SK-N-SH treated with all-trans-retinoic acid at 6 μM for 48 hours (cell line): ENCODE measurements around the gene DENND5A.

Experiments
- ATAC-seq: fragments of 200-7000 bp; cut with Tn5 transposase; 3 replicates; pipeline ENCODE4 v1.9.1; 2020; ENCODE audit warnings: mild to moderate bottlenecking, moderate library complexity
- ARNTL ChIP-seq: fragments of 450-650 bp; formaldehyde crosslinking; IDR thresholded peaks from 2 replicates; pipeline ENCODE4 v1.5.0; 2020; ENCODE audit warnings: low read depth, mild to moderate bottlenecking, moderate library complexity, borderline replicate concordance
- BACH2 ChIP-seq: fragments of 250-450 bp; sonication (Bioruptor Pico); IDR thresholded peaks from 2 replicates; pipeline ENCODE4 v1.9.0; 2021; ENCODE audit warnings: mild to moderate bottlenecking, borderline replicate concordance
- CSDC2 ChIP-seq: fragments of 250-450 bp; sonication (Bioruptor Pico); IDR thresholded peaks from 2 replicates; pipeline ENCODE4 v1.5.0; 2020; ENCODE audit warnings: mild to moderate bottlenecking, moderate library complexity
- CSRNP3 ChIP-seq: fragments of 250-450 bp; sonication (Bioruptor Pico); IDR thresholded peaks from 2 replicates; pipeline ENCODE4 v1.5.1; 2021; ENCODE audit warnings: mild to moderate bottlenecking, moderate library complexity
- ESRRG ChIP-seq: fragments of 250-450 bp; sonication (Bioruptor Pico); IDR thresholded peaks from 2 replicates; pipeline ENCODE4 v1.6.1; 2021; ENCODE audit warnings: mild to moderate bottlenecking
- GLIS3 ChIP-seq: fragments of 250-450 bp; sonication (Bioruptor Pico); IDR thresholded peaks from 2 replicates; pipeline ENCODE4 v1.5.0; 2020; ENCODE audit warnings: mild to moderate bottlenecking, moderate library complexity
- ISL1 ChIP-seq: fragments of 250-450 bp; sonication (Bioruptor Pico); IDR thresholded peaks from 2 replicates; pipeline ENCODE4 v2.1.2; 2022; ENCODE audit warnings: mild to moderate bottlenecking, moderate library complexity
- OSR1 ChIP-seq: fragments of 250-450 bp; sonication (Bioruptor Pico); IDR thresholded peaks from 2 replicates; pipeline ENCODE4 v1.8.0; 2022; ENCODE audit warnings: moderate library complexity, mild to moderate bottlenecking, inconsistent platforms
- PATZ1 ChIP-seq: fragments of 250-450 bp; sonication (Bioruptor Pico); IDR thresholded peaks from 2 replicates; pipeline ENCODE4 v1.8.0; 2020; ENCODE audit warnings: mild to moderate bottlenecking, moderate library complexity, borderline replicate concordance
- PPARA ChIP-seq: fragments of 250-450 bp; sonication (Bioruptor Pico); IDR thresholded peaks from 2 replicates; pipeline ENCODE4 v1.5.0; 2020; ENCODE audit warnings: mild to moderate bottlenecking, borderline replicate concordance
- RARB ChIP-seq: fragments of 250-450 bp; sonication (Bioruptor Pico); IDR thresholded peaks from 2 replicates; pipeline ENCODE4 v1.8.0; 2021; ENCODE audit warnings: mild to moderate bottlenecking, moderate library complexity
- SNAI2 ChIP-seq: fragments of 250-450 bp; sonication (Bioruptor Pico); IDR thresholded peaks from 2 replicates; pipeline ENCODE4 v1.5.0; 2020; ENCODE audit warnings: mild to moderate bottlenecking, moderate library complexity
- TCF4 ChIP-seq: fragments of 250-450 bp; sonication (Bioruptor Pico); IDR thresholded peaks from 2 replicates; pipeline ENCODE4 v1.8.0; 2021; ENCODE audit warnings: mild to moderate bottlenecking, moderate library complexity, borderline replicate concordance
- TSHZ2 ChIP-seq: fragments of 250-450 bp; sonication (Bioruptor Pico); IDR thresholded peaks from 2 replicates; pipeline ENCODE4 v1.5.0; 2020; ENCODE audit warnings: mild to moderate bottlenecking, moderate library complexity
- ZC3H10 ChIP-seq: fragments of 250-450 bp; sonication (Bioruptor Pico); IDR thresholded peaks from 2 replicates; pipeline ENCODE4 v1.5.1; 2021; ENCODE audit warnings: mild to moderate bottlenecking, moderate library complexity
- ZFP30 ChIP-seq: fragments of 450-650 bp; formaldehyde crosslinking; IDR thresholded peaks from 2 replicates; pipeline ENCODE4 v1.5.0; 2022; ENCODE audit warnings: mild to moderate bottlenecking, moderate library complexity
- ZNF565 ChIP-seq: fragments of 450-650 bp; formaldehyde crosslinking; conservative IDR thresholded peaks from 2 replicates; pipeline ENCODE4 v1.5.0; 2020; ENCODE audit warnings: low read depth, mild to moderate bottlenecking, moderate library complexity
- ZNF70 ChIP-seq: fragments of 450-650 bp; formaldehyde crosslinking; IDR thresholded peaks from 2 replicates; pipeline ENCODE4 v1.5.0; 2020; ENCODE audit warnings: mild to moderate bottlenecking, moderate library complexity
- TF ChIP-seq, protein P1 (sequence below): fragments of 250-450 bp; sonication (Bioruptor Pico); IDR thresholded peaks from 2 replicates; pipeline ENCODE4 v1.8.0; 2021; ENCODE audit warnings: low read depth, mild to moderate bottlenecking, moderate library complexity, borderline replicate concordance

Gene DENND5A

DNA sequence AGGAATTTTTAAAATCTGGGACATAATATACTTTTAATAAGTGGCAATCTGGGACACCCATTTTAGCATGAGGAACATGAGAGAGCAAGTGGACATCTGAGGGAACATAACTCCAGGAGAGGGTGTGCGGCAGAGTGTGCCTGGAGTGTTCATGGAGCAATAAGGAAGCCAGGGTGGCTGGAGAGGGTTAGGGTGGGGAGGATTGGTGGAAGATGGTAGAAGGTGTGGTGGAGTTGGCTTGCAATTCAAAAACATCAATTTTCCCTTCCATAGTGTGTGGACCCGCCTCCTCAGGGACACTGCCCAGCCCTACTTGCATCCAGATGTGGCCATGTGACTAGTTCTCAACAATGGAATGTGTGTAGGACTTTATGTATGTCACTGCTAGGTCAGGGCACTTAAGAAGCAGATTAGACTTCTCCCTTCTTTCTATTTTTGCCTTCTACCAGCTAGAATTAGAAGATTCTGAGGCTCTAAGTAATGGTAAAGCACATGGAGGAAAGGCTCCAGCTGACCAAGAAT lies 4.4 kb upstream of the DENND5A start (continued):
- TF ChIP-seq PPARA (CRISPR knock-in tag) (no peak), ZNF565 (CRISPR knock-in tag) (no peak)

DNA sequence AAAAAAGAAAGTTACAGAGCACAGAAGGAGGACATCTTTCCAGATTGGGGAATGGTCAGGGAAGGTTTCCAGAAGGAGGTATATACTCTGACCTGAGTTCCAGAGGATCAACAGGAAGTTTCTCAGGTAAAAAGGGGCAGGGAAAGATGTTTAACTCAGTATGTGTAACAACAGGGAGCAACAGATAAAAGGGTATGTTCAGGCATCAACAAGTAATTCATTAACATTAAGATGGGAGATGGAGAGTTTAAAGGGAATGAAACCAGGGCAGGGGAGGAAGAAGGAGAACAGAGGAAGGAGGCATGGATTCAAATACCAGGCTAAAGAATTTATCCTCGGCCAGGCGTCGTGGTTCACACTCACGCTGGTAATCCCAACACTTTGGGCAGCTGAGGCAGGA lies 2.5 kb upstream of the DENND5A start:
- no peak for TF ChIP-seq CSDC2 (CRISPR knock-in tag)
- no peak for TF ChIP-seq PPARA (CRISPR knock-in tag)
- no peak for TF ChIP-seq ISL1
- TF ChIP-seq PATZ1 (CRISPR knock-in tag): no peak
- TF ChIP-seq BACH2 (CRISPR knock-in tag): no peak
- no peak for TF ChIP-seq ZNF70 (CRISPR knock-in tag)
- ATAC-seq: no peak

DNA sequence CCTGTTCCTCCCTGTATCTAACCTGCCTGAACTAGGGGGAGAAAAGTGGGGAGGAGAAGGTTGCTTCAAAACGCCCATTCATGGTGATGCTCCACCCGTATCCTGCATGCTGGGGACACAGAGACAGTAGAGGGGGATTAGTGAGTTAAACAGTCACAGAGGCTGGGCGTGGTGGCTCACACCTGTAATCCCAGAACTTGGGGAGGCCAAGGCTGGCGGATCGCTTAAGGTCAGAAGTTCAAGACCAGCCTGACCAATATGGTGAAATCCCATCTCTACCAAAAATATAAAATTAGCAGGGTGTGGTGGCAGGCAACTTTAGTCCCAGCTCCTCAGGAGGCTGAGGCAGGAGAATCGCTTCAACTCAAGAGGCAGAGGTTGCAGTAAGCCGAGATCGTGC lies 1.8 kb upstream of the DENND5A start:
- no peak for ATAC-seq
- no peak for TF ChIP-seq RARB (CRISPR knock-in tag)
- no peak for TF ChIP-seq ESRRG (CRISPR knock-in tag)
- no peak for TF ChIP-seq ZFP30 (CRISPR knock-in tag)
- no peak for TF ChIP-seq ZC3H10 (CRISPR knock-in tag)
- TF ChIP-seq GLIS3 (CRISPR knock-in tag): no peak
- no peak for TF ChIP-seq CSRNP3 (CRISPR knock-in tag)
- TF ChIP-seq TCF4: no peak
- no peak for TF ChIP-seq BACH2 (CRISPR knock-in tag)
- TF ChIP-seq ZNF565 (CRISPR knock-in tag): no peak
- TF ChIP-seq ARNTL (CRISPR knock-in tag): no peak
- TF ChIP-seq OSR1 (CRISPR knock-in tag): no peak
- TF ChIP-seq, protein P1, sequence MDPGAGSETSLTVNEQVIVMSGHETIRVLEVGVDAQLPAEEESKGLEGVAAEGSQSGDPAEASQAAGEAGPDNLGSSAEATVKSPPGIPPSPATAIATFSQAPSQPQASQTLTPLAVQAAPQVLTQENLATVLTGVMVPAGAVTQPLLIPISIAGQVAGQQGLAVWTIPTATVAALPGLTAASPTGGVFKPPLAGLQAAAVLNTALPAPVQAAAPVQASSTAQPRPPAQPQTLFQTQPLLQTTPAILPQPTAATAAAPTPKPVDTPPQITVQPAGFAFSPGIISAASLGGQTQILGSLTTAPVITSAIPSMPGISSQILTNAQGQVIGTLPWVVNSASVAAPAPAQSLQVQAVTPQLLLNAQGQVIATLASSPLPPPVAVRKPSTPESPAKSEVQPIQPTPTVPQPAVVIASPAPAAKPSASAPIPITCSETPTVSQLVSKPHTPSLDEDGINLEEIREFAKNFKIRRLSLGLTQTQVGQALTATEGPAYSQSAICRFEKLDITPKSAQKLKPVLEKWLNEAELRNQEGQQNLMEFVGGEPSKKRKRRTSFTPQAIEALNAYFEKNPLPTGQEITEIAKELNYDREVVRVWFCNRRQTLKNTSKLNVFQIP (CRISPR knock-in tag): no peak
- no peak for TF ChIP-seq ISL1
- TF ChIP-seq ZNF70 (CRISPR knock-in tag): no peak
- no peak for TF ChIP-seq SNAI2 (CRISPR knock-in tag)
- TF ChIP-seq TSHZ2 (CRISPR knock-in tag): no peak
- TF ChIP-seq PATZ1 (CRISPR knock-in tag): no peak
- TF ChIP-seq CSDC2 (CRISPR knock-in tag): no peak
